HEK293 (cell line): Measurements from ENCODE around the gene GAPVD1.

Source experiments
- CTCF ChIA-PET: fragments of 350-600 bp; formaldehyde crosslinking; extraction: SDS; loops from one replicate; lab custom pipeline; 2021; ENCODE audit warnings: antibody characterized with exemption; lab: Yijun Ruan, JAX
- POLR2A ChIA-PET: fragments of 300-600 bp; formaldehyde crosslinking; extraction: SDS; loops from one replicate; lab custom pipeline; 2020; ENCODE audit warnings: antibody characterized with exemption, inconsistent platforms; lab: Yijun Ruan, JAX
- H3K27ac ChIP-seq: fragments of 200-500 bp; sonication (Bioruptor generic); 2 replicates; pipeline ENCODE4 v1.5.1; 2014; ENCODE audit warnings: low read depth, low read length, control low read depth, inconsistent platforms; ENCODE audit errors: extremely low read depth
- H3K36me3 ChIP-seq, 2 experiments: fragments of 200-500 bp in 1 of 2; sonication (Bioruptor generic) in 1 of 2; 1 replicate in 1 of 2; 2 replicates in 1 of 2; pipeline ENCODE4 v1.5.1; 2014 to 2017; ENCODE audit warnings: inconsistent platforms in 2 of 2, low read length in 2 of 2; ENCODE audit not compliant: control insufficient read depth in 2 of 2, insufficient read depth in 1 of 2
- H3K4me1 ChIP-seq: fragments of 200-500 bp; sonication (Bioruptor generic); 2 replicates; pipeline ENCODE4 v1.5.1; 2014; ENCODE audit warnings: mild to moderate bottlenecking, low read length, inconsistent platforms; ENCODE audit not compliant: control insufficient read depth, insufficient read depth
- H3K4me3 ChIP-seq: 2 replicates; pipeline ENCODE4 v1.5.1; 2011; ENCODE audit warnings: low read depth, mild to moderate bottlenecking, control low read depth, low read length, moderate library complexity
- H3K9me3 ChIP-seq: fragments of 200-500 bp; sonication (Bioruptor generic); 2 replicates; pipeline ENCODE4 v1.5.1; 2014; ENCODE audit warnings: low read depth, low read length, inconsistent platforms; ENCODE audit not compliant: control insufficient read depth, insufficient read depth
- GLI4 ChIP-seq: fragments of 450-650 bp; formaldehyde crosslinking; IDR thresholded peaks from 2 replicates; pipeline ENCODE4 v1.5.1; 2016; ENCODE audit warnings: missing biosample characterization, missing genetic modification characterization
- GLIS1 ChIP-seq: fragments of 450-650 bp; formaldehyde crosslinking; IDR thresholded peaks from 2 replicates; pipeline ENCODE4 v1.5.1; 2016; ENCODE audit warnings: missing biosample characterization, missing genetic modification characterization
- HIC1 ChIP-seq: fragments of 450-650 bp; formaldehyde crosslinking; IDR thresholded peaks from 2 replicates; pipeline ENCODE4 v1.5.1; 2016; ENCODE audit warnings: missing biosample characterization, missing genetic modification characterization
- IKZF3 ChIP-seq: fragments of 450-650 bp; IDR thresholded peaks from 2 replicates; pipeline ENCODE4 v1.5.0; 2018; ENCODE audit warnings: missing biosample characterization, mild to moderate bottlenecking, missing genetic modification characterization, moderate library complexity
- KLF10 ChIP-seq: fragments of 450-650 bp; IDR thresholded peaks from 2 replicates; pipeline ENCODE4 v1.5.1; 2018; ENCODE audit warnings: missing biosample characterization, mild to moderate bottlenecking, missing genetic modification characterization
- MEIS1 ChIP-seq: sonication (generic); formaldehyde crosslinking; IDR thresholded peaks from 2 replicates; pipeline ENCODE4 v1.8.1; 2022; ENCODE audit warnings: missing genetic modification reagents, mild to moderate bottlenecking, borderline replicate concordance
- MYNN ChIP-seq: fragments of 450-650 bp; formaldehyde crosslinking; IDR thresholded peaks from 2 replicates; pipeline ENCODE4 v1.5.1; 2016; ENCODE audit warnings: missing biosample characterization, missing genetic modification characterization, borderline replicate concordance
- OSR2 ChIP-seq: fragments of 450-650 bp; formaldehyde crosslinking; IDR thresholded peaks from 2 replicates; pipeline ENCODE4 v1.5.1; 2016; ENCODE audit warnings: missing biosample characterization, missing genetic modification characterization
- OVOL3 ChIP-seq: fragments of 450-650 bp; formaldehyde crosslinking; IDR thresholded peaks from 2 replicates; pipeline ENCODE4 v1.5.1; 2016; ENCODE audit warnings: missing biosample characterization, missing genetic modification characterization
- PRDM6 ChIP-seq: fragments of 450-650 bp; formaldehyde crosslinking; IDR thresholded peaks from 2 replicates; pipeline ENCODE4 v1.5.1; 2017; ENCODE audit warnings: missing biosample characterization, missing genetic modification characterization
- TRIM28 ChIP-seq: IDR thresholded peaks from 2 replicates; pipeline ENCODE4 v1.6.1; 2011; ENCODE audit warnings: low read length, control low read depth, borderline replicate concordance
- ZBTB10 ChIP-seq: fragments of 450-650 bp; formaldehyde crosslinking; IDR thresholded peaks from 2 replicates; pipeline ENCODE4 v1.5.1; 2016; ENCODE audit warnings: missing biosample characterization, missing genetic modification characterization
- ZBTB48 ChIP-seq: fragments of 450-650 bp; formaldehyde crosslinking; IDR thresholded peaks from 2 replicates; pipeline ENCODE4 v1.5.1; 2016; ENCODE audit warnings: missing biosample characterization, missing genetic modification characterization
- ZBTB8A ChIP-seq: fragments of 450-650 bp; formaldehyde crosslinking; IDR thresholded peaks from 2 replicates; pipeline ENCODE4 v1.5.1; 2016; ENCODE audit warnings: missing biosample characterization, missing genetic modification characterization
- ZEB2 ChIP-seq: fragments of 450-650 bp; formaldehyde crosslinking; IDR thresholded peaks from 2 replicates; pipeline ENCODE4 v1.5.1; 2016; ENCODE audit warnings: missing biosample characterization, missing genetic modification characterization
- ZNF169 ChIP-seq: fragments of 450-650 bp; formaldehyde crosslinking; IDR thresholded peaks from 2 replicates; pipeline ENCODE4 v1.5.1; 2016; ENCODE audit warnings: missing biosample characterization, missing genetic modification characterization
- ZNF174 ChIP-seq: fragments of 450-650 bp; formaldehyde crosslinking; IDR thresholded peaks from 2 replicates; pipeline ENCODE4 v1.5.0; 2017; ENCODE audit warnings: missing biosample characterization, mild to moderate bottlenecking, missing genetic modification characterization
- ZNF266 ChIP-seq: fragments of 450-650 bp; formaldehyde crosslinking; IDR thresholded peaks from 2 replicates; pipeline ENCODE4 v1.5.1; 2016; ENCODE audit warnings: missing biosample characterization, missing genetic modification characterization, low read depth
- ZNF280C ChIP-seq: fragments of 450-650 bp; formaldehyde crosslinking; IDR thresholded peaks from 2 replicates; pipeline ENCODE4 v1.5.1; 2016; ENCODE audit warnings: missing biosample characterization, missing genetic modification characterization
- ZNF311 ChIP-seq: fragments of 450-650 bp; formaldehyde crosslinking; IDR thresholded peaks from 2 replicates; pipeline ENCODE4 v1.5.1; 2017; ENCODE audit warnings: missing biosample characterization, missing genetic modification characterization, borderline replicate concordance
- ZNF341 ChIP-seq: fragments of 450-650 bp; formaldehyde crosslinking; IDR thresholded peaks from 2 replicates; pipeline ENCODE4; 2016; ENCODE audit warnings: low read depth, missing biosample characterization, missing genetic modification characterization
- ZNF433 ChIP-seq: fragments of 450-650 bp; formaldehyde crosslinking; IDR thresholded peaks from 2 replicates; pipeline ENCODE4 v1.5.1; 2016; ENCODE audit warnings: missing biosample characterization, missing genetic modification characterization, low read depth
- ZNF521 ChIP-seq: fragments of 450-650 bp; formaldehyde crosslinking; IDR thresholded peaks from 2 replicates; pipeline ENCODE4 v1.5.1; 2017; ENCODE audit warnings: missing biosample characterization, mild to moderate bottlenecking, missing genetic modification characterization
- ZNF610 ChIP-seq: fragments of 450-650 bp; formaldehyde crosslinking; IDR thresholded peaks from 2 replicates; pipeline ENCODE4 v1.5.1; 2016; ENCODE audit warnings: missing biosample characterization, missing genetic modification characterization, borderline replicate concordance
- ZNF747 ChIP-seq: fragments of 450-650 bp; formaldehyde crosslinking; IDR thresholded peaks from 2 replicates; pipeline ENCODE4 v1.5.1; 2016; ENCODE audit warnings: missing biosample characterization, missing genetic modification characterization
- ZNF791 ChIP-seq: fragments of 450-650 bp; formaldehyde crosslinking; IDR thresholded peaks from 2 replicates; pipeline ENCODE4 v1.5.1; 2016; ENCODE audit warnings: missing biosample characterization, missing genetic modification characterization
- ZSCAN16 ChIP-seq: fragments of 450-650 bp; formaldehyde crosslinking; IDR thresholded peaks from 2 replicates; pipeline ENCODE4 v1.5.1; 2016; ENCODE audit warnings: missing biosample characterization, missing genetic modification characterization
- ZSCAN30 ChIP-seq: fragments of 450-650 bp; IDR thresholded peaks from 2 replicates; pipeline ENCODE4 v1.5.1; 2018; ENCODE audit warnings: missing biosample characterization, mild to moderate bottlenecking, missing genetic modification characterization, moderate library complexity

The GAPVD1 gene

GRCh38 chr9:125261501-125262293, at the start of gene GAPVD1:
TSS of gene GAPVD1 (plus strand) at chr9:125261826. CDS start at chr9:125298922, 37,096 bp downstream.
- POLR2A ChIA-PET, result interaction anchor here (0.6 to 4.8 kb wide), 5 partner anchors 12 to 206 kb away, joined by 3 to 60 read pairs (median 3); partner anchors contain the start of gene HSPA5
- no peaks in the 10 kb centered on the region for H3K9me3 ChIP-seq
- H3K4me1 ChIP-seq, result no peaks in the 10 kb centered on the region
- CTCF ChIA-PET, result interaction anchor here (0.5 to 1.3 kb wide), 5 partner anchors 85 to 831 kb away, joined by 3 to 6 read pairs (median 3); no protein-coding TSS in a partner anchor
- H3K36me3 ChIP-seq, result peaks cover 0 to 22% of the 10 kb centered on the region in 2 experiments; a peak in 2 of 3 replicates
- peak within 1 kb of the TSS; percentile 99 for H3K4me3 ChIP-seq
- peak within 1 kb of the TSS; percentile 80 for H3K27ac ChIP-seq
- peak; percentile 52; the same call in 1 of the 2 replicates for TF ChIP-seq TRIM28
- peak; percentile 20; the same call in 1 of the 2 replicates for TF ChIP-seq ZBTB48
- peak; percentile 35; the same call in 1 of the 2 replicates for TF ChIP-seq ZNF341
- no peak for TF ChIP-seq ZSCAN30 (tag by site-specific recombination)
- no peak for TF ChIP-seq ZNF433
- TF ChIP-seq ZBTB10 (tag by site-specific recombination), result 0 out of 2 replicates have a peak, but pooled peaks have one; percentile 28
- no peak for TF ChIP-seq ZNF610 (tag by site-specific recombination)
- TF ChIP-seq GLIS1 (tag by site-specific recombination), result peak; percentile 37
- TF ChIP-seq PRDM6, result no peak
- 0 out of 2 replicates have a peak, but pooled peaks have one; percentile 28 for TF ChIP-seq ZEB2 (tag by site-specific recombination)
- TF ChIP-seq KLF10 (tag by site-specific recombination), result no peak
- TF ChIP-seq MYNN (tag by site-specific recombination), result no peak
- no peak for TF ChIP-seq ZNF280C (tag by site-specific recombination)
- no peak for TF ChIP-seq ZSCAN16 (tag by site-specific recombination)
- TF ChIP-seq OVOL3, result no peak
- no peak for TF ChIP-seq ZNF311 (tag by site-specific recombination)
- no peak for TF ChIP-seq ZNF174 (tag by site-specific recombination)
- TF ChIP-seq ZNF169 (tag by site-specific recombination), result no peak
- no peak for TF ChIP-seq ZNF747 (tag by site-specific recombination)
- TF ChIP-seq MEIS1 (CRISPR knock-in tag), result no peak
- no peak for TF ChIP-seq ZNF791 (tag by site-specific recombination)
- no peak for TF ChIP-seq ZBTB8A (tag by site-specific recombination)
- TF ChIP-seq GLI4 (tag by site-specific recombination), result no peak
- TF ChIP-seq IKZF3 (tag by site-specific recombination), result no peak
- no peak for TF ChIP-seq ZNF266 (tag by site-specific recombination)
- TF ChIP-seq HIC1 (tag by site-specific recombination), result no peak
- TF ChIP-seq ZNF521, result no peak
- no peak for TF ChIP-seq OSR2 (tag by site-specific recombination)
